Colonic mucosa (tissue), 4 donors: Measurements from ENCODE around the gene RP2. TPM values are rescaled to one million over a fixed set of nuclear protein-coding genes. Genes with fewer than 3 reads are reported as not detected.

ENCODE experiments used
- DNase-seq: peaks from one replicate; pipeline ENCODE4 v3.0.0-alpha.2; 2020
- H3K27ac ChIP-seq: fragments of 200-600 bp; one replicate; pipeline ENCODE4 v1.8.0; 2021
- H3K27me3 ChIP-seq: fragments of 200-600 bp; one replicate; pipeline ENCODE4 v1.8.0; 2021
- H3K36me3 ChIP-seq: fragments of 200-600 bp; one replicate; pipeline ENCODE4 v1.8.0; 2021
- H3K4me1 ChIP-seq: fragments of 200-600 bp; one replicate; pipeline ENCODE4 v1.8.0; 2021; ENCODE audit warnings: mild to moderate bottlenecking
- H3K4me3 ChIP-seq: fragments of 200-600 bp; one replicate; pipeline ENCODE4 v1.8.0; 2021
- H3K9ac ChIP-seq, 2 donors: one replicate each; pipeline ENCODE4 v1.7.0; 2013; ENCODE audit warnings: control low read depth in 2 of 2, low read depth in 2 of 2, low read length in 2 of 2
- H3K9me3 ChIP-seq: fragments of 200-600 bp; one replicate; pipeline ENCODE4 v1.8.0; 2021
- CTCF ChIP-seq: fragments of 200-600 bp; IDR thresholded peaks from one replicate; pipeline ENCODE4 v1.8.0; 2022; ENCODE audit warnings: antibody characterized with exemption, mild to moderate bottlenecking
- intact Hi-C: fragments of 100-400 bp; cut with DNase I; formaldehyde crosslinking; loops from one replicate; pipeline ENCODE4 v1.14.1; 2022
- total RNA-seq, 2 donors: library from RNA; stranded (reverse); fragmentation: NEBNext Ultra II Directional in 1 of 2; extraction: Animal tissue kit (Norgen Biotek cat#: 25700) in 1 of 2; gene quantifications; one replicate each; pipeline ENCODE4 v1.2.1, GENCODE V29; 2021
- donor health status: healthy.
- donor health status: DM: no; HTN: no; CAD: no.
- donor health status: DM: no; HTN: no; CAD: no.

Gene RP2
- total RNA-seq, 2 donors from 2014 or later, result 11.7 to 19.1 TPM

GRCh38 chrX:46912098-46912602 lies 75.3 kb downstream of the RP2 start, which contains the start of gene JADE3:
JADE3 (plus strand) TSS chrX:46912421; CDS start chrX:46984895, 72,474 bp downstream.
- Histone ChIP-seq H3K4me1 (no peaks in the 10 kb centered on the region), H3K9ac (peak within 1 kb of the TSS; percentile 46 to 65), H3K27me3 (no peaks in the 10 kb centered on the region), H3K4me3 (peak within 1 kb of the TSS; percentile 66), H3K9me3 (no peaks in the 10 kb centered on the region), H3K27ac (no peak within 1 kb of the TSS), H3K36me3 (no peaks in the 10 kb centered on the region)
- peak; percentile 79 for DNase-seq
- TF ChIP-seq CTCF, result no peak
- intact Hi-C loops, result no loop called here

GRCh38 chrX:46912603-46913491 lies 76.0 kb downstream of the RP2 start:
- TF ChIP-seq CTCF, result peak; percentile 18
- Histone ChIP-seq H3K9ac (peak overlapping the region; percentile 46 to 65), H3K36me3 (no peaks in the 10 kb centered on the region), H3K4me3 (peak overlapping the region; percentile 66), H3K9me3 (no peaks in the 10 kb centered on the region), H3K27ac (no peak overlapping the region), H3K27me3 (no peaks in the 10 kb centered on the region), H3K4me1 (no peaks in the 10 kb centered on the region)
- peak; percentile 40 for DNase-seq
- intact Hi-C loops, result no loop called here

- Histone ChIP-seq H3K27me3 (no peaks in the 10 kb centered on the region), H3K9ac (peak overlapping the region in 1 of 2 donors; percentile 19)
- no peak for TF ChIP-seq CTCF
Measured at GRCh38 chrX:46913667-46914066, 76.8 kb downstream of the RP2 start.

GRCh38 chrX:46916273-46916672 lies 79.4 kb downstream of the RP2 start:
- no peaks in the 10 kb centered on the region for H3K36me3 ChIP-seq
- H3K27ac ChIP-seq, result no peak overlapping the region
- peaks cover 5% of the 10 kb centered on the region for H3K27me3 ChIP-seq
- no peak for TF ChIP-seq CTCF
- H3K9ac ChIP-seq, result no peak overlapping the region
- intact Hi-C loops, result no loop called here
- DNase-seq, result no peak
- H3K4me3 ChIP-seq, result no peak overlapping the region
- H3K9me3 ChIP-seq, result no peaks in the 10 kb centered on the region
- no peaks in the 10 kb centered on the region for H3K4me1 ChIP-seq

More at GRCh38 chrX:46913667-46914066, 76.8 kb downstream of the RP2 start:
- peak overlapping the region; percentile 66 for H3K4me3 ChIP-seq
- H3K9me3 ChIP-seq, result no peaks in the 10 kb centered on the region
- H3K27ac ChIP-seq, result no peak overlapping the region
- intact Hi-C loops, result no loop called here
- H3K4me1 ChIP-seq, result no peaks in the 10 kb centered on the region
- no peaks in the 10 kb centered on the region for H3K36me3 ChIP-seq
- peak; percentile 18 for DNase-seq

- Histone ChIP-seq H3K36me3 (no peaks in the 10 kb centered on the region), H3K4me1 (no peaks in the 10 kb centered on the region), H3K9ac (no peak overlapping the region), H3K4me3 (no peak overlapping the region), H3K27ac (no peak overlapping the region), H3K27me3 (peaks cover 5% of the 10 kb centered on the region), H3K9me3 (no peaks in the 10 kb centered on the region)
- intact Hi-C loops, result no loop called here
- DNase-seq, result no peak
- no peak for TF ChIP-seq CTCF
Measured at GRCh38 chrX:46917622-46918021, 80.8 kb downstream of the RP2 start.
